Mesenchymal stem cell (in vitro differentiated cells and primary cell): Measurements from ENCODE around the gene OR2H2.

Experiments used
- DNase-seq: peaks from one replicate; pipeline ENCODE4 v3.0.0-alpha.2; 2013
- H2AFZ ChIP-seq: one replicate; pipeline ENCODE4 v1.6.1; 2013; ENCODE audit warnings: low read depth, mild to moderate bottlenecking, control low read depth, inconsistent platforms, low read length, moderate library complexity
- H2AK5ac ChIP-seq: 2 replicates; pipeline ENCODE4 v1.6.1; 2013; ENCODE audit warnings: low read length, moderate library complexity, mild to moderate bottlenecking, inconsistent platforms; ENCODE audit not compliant: severe bottlenecking
- H2BK120ac ChIP-seq: one replicate; pipeline ENCODE4 v1.6.1; 2013; ENCODE audit warnings: low read depth, mild to moderate bottlenecking, inconsistent platforms, low read length, moderate library complexity
- H2BK12ac ChIP-seq, 2 experiments: one replicate each; pipeline ENCODE4 v1.6.1; 2013; ENCODE audit warnings: inconsistent platforms in 2 of 2, low read length in 2 of 2, mild to moderate bottlenecking in 2 of 2, moderate library complexity in 2 of 2, control low read depth in 1 of 2
- H2BK15ac ChIP-seq: one replicate; pipeline ENCODE4 v1.6.1; 2013; ENCODE audit warnings: mild to moderate bottlenecking, low read depth, inconsistent platforms; ENCODE audit not compliant: poor library complexity, severe bottlenecking
- H2BK5ac ChIP-seq: 2 replicates; pipeline ENCODE4 v1.6.1; 2013; ENCODE audit warnings: low read depth, mild to moderate bottlenecking, low read length, control low read depth, inconsistent platforms; ENCODE audit not compliant: poor library complexity, severe bottlenecking
- H3K14ac ChIP-seq, 2 experiments: one replicate each; pipeline ENCODE4 v1.6.1; 2013; ENCODE audit warnings: inconsistent platforms in 2 of 2, low read length in 2 of 2, control low read depth in 1 of 2, mild to moderate bottlenecking in 1 of 2, moderate library complexity in 1 of 2
- H3K18ac ChIP-seq, 2 experiments: one replicate each; pipeline ENCODE4 v1.6.1; 2013; ENCODE audit warnings: inconsistent platforms in 2 of 2, low read length in 2 of 2, control low read depth in 1 of 2, low read depth in 1 of 2, mild to moderate bottlenecking in 1 of 2
- H3K23ac ChIP-seq, 2 experiments: one replicate each; pipeline ENCODE4 v1.6.1; 2013; ENCODE audit warnings: inconsistent platforms in 2 of 2, low read length in 2 of 2, mild to moderate bottlenecking in 2 of 2, moderate library complexity in 2 of 2, control low read depth in 1 of 2
- H3K27ac ChIP-seq: 2 replicates; pipeline ENCODE4 v1.5.1; 2013; ENCODE audit warnings: mild to moderate bottlenecking, moderate library complexity, low read length, control low read depth, inconsistent platforms; ENCODE audit not compliant: poor library complexity, severe bottlenecking
- H3K27me3 ChIP-seq, 2 experiments: 2 replicates each; pipeline versions ENCODE4 v1.6.1 to v1.7.0; 2013; ENCODE audit warnings: low read length in 2 of 2, mild to moderate bottlenecking in 2 of 2, moderate library complexity in 2 of 2, control low read depth in 1 of 2, inconsistent platforms in 1 of 2; ENCODE audit not compliant: control insufficient read depth in 1 of 2, insufficient read depth in 1 of 2
- H3K36me3 ChIP-seq, 2 experiments: 2 replicates each; pipeline versions ENCODE4 v1.6.1 to v1.7.0; 2013; ENCODE audit warnings: low read length in 2 of 2, control low read depth in 1 of 2, inconsistent platforms in 1 of 2, low read depth in 1 of 2, mild to moderate bottlenecking in 1 of 2; ENCODE audit not compliant: insufficient read depth in 2 of 2, control insufficient read depth in 1 of 2
- H3K4ac ChIP-seq, 2 experiments: one replicate each; pipeline ENCODE4 v1.6.1; 2013; ENCODE audit warnings: inconsistent platforms in 2 of 2, low read length in 2 of 2, mild to moderate bottlenecking in 2 of 2, moderate library complexity in 2 of 2, control low read depth in 1 of 2, low read depth in 1 of 2
- H3K4me1 ChIP-seq: 2 replicates; pipeline ENCODE4 v1.6.1; 2013; ENCODE audit warnings: low read depth, low read length, control low read depth; ENCODE audit not compliant: control insufficient read depth, insufficient read depth
- H3K4me2 ChIP-seq: 2 replicates; pipeline ENCODE4 v1.6.1; 2013; ENCODE audit warnings: low read length, mild to moderate bottlenecking, inconsistent platforms; ENCODE audit not compliant: poor library complexity, severe bottlenecking
- H3K4me3 ChIP-seq, 2 experiments: 2 replicates each; pipeline versions ENCODE4 v1.5.1 to v1.7.0; 2013; ENCODE audit warnings: low read length in 2 of 2, mild to moderate bottlenecking in 2 of 2, control low read depth in 1 of 2, low read depth in 1 of 2; ENCODE audit not compliant: insufficient read depth in 1 of 2
- H3K79me1 ChIP-seq: replicated peaks from 2 replicates; pipeline ENCODE4 v1.6.1; 2013; ENCODE audit warnings: mild to moderate bottlenecking, control low read depth, low read length, inconsistent platforms; ENCODE audit not compliant: poor library complexity, severe bottlenecking
- H3K9ac ChIP-seq: 2 replicates; pipeline ENCODE4 v1.7.0; 2013; ENCODE audit warnings: mild to moderate bottlenecking, low read length, moderate library complexity
- H3K9me3 ChIP-seq: 2 replicates; pipeline ENCODE4 v1.7.0; 2013; ENCODE audit warnings: mild to moderate bottlenecking, low read length; ENCODE audit not compliant: control insufficient read depth
- H4K8ac ChIP-seq: one replicate; pipeline ENCODE4 v1.6.1; 2013; ENCODE audit warnings: inconsistent platforms, mild to moderate bottlenecking, low read length, moderate library complexity
- H4K91ac ChIP-seq: one replicate; pipeline ENCODE4 v1.6.1; 2013; ENCODE audit warnings: mild to moderate bottlenecking, low read length, inconsistent platforms
- WGBS: methylation state at CpG from one replicate; pipeline ENCODE4 v1.1.7; 2013; ENCODE audit warnings: mixed read lengths; 5-methylcytosine and 5-hydroxymethylcytosine counted together

Gene OR2H2

DNA sequence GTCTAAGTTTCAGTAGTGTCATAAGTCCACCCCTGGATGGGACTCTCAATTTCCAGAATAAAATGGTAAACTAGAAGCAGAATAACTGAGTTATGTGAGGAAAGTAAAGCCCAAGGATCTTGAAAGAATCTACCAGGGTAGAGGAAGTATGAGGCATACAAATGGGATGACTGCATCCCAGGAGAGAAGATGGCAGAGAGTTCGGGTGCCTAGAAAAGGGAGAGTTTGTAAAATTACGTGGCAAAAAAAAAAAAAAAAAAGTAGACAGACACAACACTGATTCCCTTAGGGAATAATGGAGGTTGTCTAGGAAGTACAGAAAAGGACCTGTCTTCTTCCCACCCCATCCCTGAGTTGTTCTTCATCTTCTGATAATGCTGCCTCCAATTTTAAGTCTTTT, 44.6 kb downstream of the OR2H2 start:
- Histone ChIP-seq H3K27me3 (no peaks in the 10 kb centered on the region), H2AK5ac (no peak overlapping the region), H2BK120ac (no peak overlapping the region), H3K4ac (no peak overlapping the region), H3K23ac (no peak overlapping the region), H4K8ac (no peak overlapping the region), H3K9me3 (no peaks in the 10 kb centered on the region), H3K4me1 (peaks cover 36% of the 10 kb centered on the region), H2AFZ (no peak overlapping the region), H3K18ac (no peak overlapping the region), H3K4me3 (no peak overlapping the region), H4K91ac (no peak overlapping the region), H3K79me1 (peaks cover 37% of the 10 kb centered on the region), H3K14ac (no peak overlapping the region), H2BK5ac (no peak overlapping the region), H3K36me3 (peaks cover 0 to 4% of the 10 kb centered on the region in 2 experiments), H2BK12ac (no peak overlapping the region), H2BK15ac (no peak overlapping the region), H3K9ac (peak overlapping the region; percentile 87), H3K4me2 (no peak overlapping the region), H3K27ac (no peak overlapping the region)
- no peak for DNase-seq
- 83% methylated on average over 1 of the region's 2 CpGs for WGBS

GRCh38 chr6:29630315-29630714, 45.4 kb downstream of the OR2H2 start:
- H3K18ac ChIP-seq: no peak overlapping the region
- no peak overlapping the region for H2BK5ac ChIP-seq
- H3K4me3 ChIP-seq: no peak overlapping the region
- no peak overlapping the region for H3K4ac ChIP-seq
- H4K8ac ChIP-seq: no peak overlapping the region
- no peak overlapping the region for H3K9ac ChIP-seq
- 73% methylated on average over 9 of the region's 9 CpGs for WGBS
- peak overlapping the region; percentile 41 for H3K4me2 ChIP-seq
- no peak overlapping the region for H2BK15ac ChIP-seq
- no peak overlapping the region for H4K91ac ChIP-seq
- H2AFZ ChIP-seq: no peak overlapping the region
- no peak overlapping the region for H3K27ac ChIP-seq
- H2BK120ac ChIP-seq: no peak overlapping the region
- H3K23ac ChIP-seq: no peak overlapping the region
- peaks cover 0 to 4% of the 10 kb centered on the region in 2 experiments for H3K36me3 ChIP-seq
- peaks cover 30% of the 10 kb centered on the region for H3K4me1 ChIP-seq
- no peak overlapping the region for H3K14ac ChIP-seq
- H3K79me1 ChIP-seq: peaks cover 30% of the 10 kb centered on the region
- peak overlapping the region; percentile 47 for H2AK5ac ChIP-seq
- H2BK12ac ChIP-seq: no peak overlapping the region
- no peak for DNase-seq
- H3K27me3 ChIP-seq: no peaks in the 10 kb centered on the region
- H3K9me3 ChIP-seq: no peaks in the 10 kb centered on the region

DNA sequence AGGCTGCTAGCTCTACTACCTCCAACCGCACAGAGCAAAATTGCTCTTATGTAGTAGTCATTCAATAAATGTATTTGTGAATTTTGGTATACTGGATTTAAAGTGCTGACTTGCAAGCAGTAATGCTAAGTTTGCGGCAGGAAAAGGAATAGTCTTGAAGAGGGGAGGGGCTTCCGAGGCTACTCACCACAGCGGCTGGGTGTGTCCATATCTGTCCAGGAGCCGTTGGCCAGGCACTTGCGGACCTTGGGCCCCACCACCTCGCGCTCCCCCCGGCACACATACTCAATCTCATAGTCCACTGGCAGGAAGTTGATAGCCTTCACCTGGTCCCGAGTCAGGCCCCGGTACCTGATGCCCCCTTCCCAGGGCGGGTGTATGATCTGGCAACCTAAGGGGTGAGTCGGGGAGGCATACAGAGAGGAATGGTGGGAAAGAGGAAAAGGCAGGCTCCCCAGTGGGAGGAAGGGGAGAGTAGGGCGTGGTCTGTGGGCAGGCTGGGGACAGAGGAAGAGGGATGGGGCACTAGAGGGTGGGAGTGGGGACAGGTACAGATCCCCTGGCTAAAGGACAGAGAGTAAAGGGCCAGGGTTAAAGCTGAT, 46.4 kb downstream of the OR2H2 start:
- Histone ChIP-seq H3K27ac (peak overlapping the region; percentile 27), H2AFZ (no peak overlapping the region), H3K9me3 (no peaks in the 10 kb centered on the region), H3K23ac (no peak overlapping the region), H2BK5ac (no peak overlapping the region), H3K4ac (no peak overlapping the region), H3K14ac (no peak overlapping the region), H2BK12ac (no peak overlapping the region), H3K4me1 (peaks cover 27% of the 10 kb centered on the region), H3K27me3 (no peaks in the 10 kb centered on the region), H4K8ac (no peak overlapping the region), H3K4me2 (peak overlapping the region; percentile 71), H3K36me3 (peaks cover 0 to 4% of the 10 kb centered on the region in 2 experiments), H2BK15ac (no peak overlapping the region), H4K91ac (peak overlapping the region; percentile 45), H3K18ac (peak overlapping the region in 1 of 2 experiments; percentile 67), H3K4me3 (peak overlapping the region; percentile 49 to 89), H3K9ac (no peak overlapping the region), H3K79me1 (peaks cover 28% of the 10 kb centered on the region), H2AK5ac (no peak overlapping the region), H2BK120ac (no peak overlapping the region)
- WGBS: 16% methylated on average over 13 of the region's 14 CpGs
- DNase-seq: peak; percentile 58

GRCh38 chr6:29631860-29632731, 47.2 kb downstream of the OR2H2 start:
- 5% methylated on average over 19 of the region's 53 CpGs for WGBS
- DNase-seq: peak; percentile 74
- peak overlapping the region in 1 of 2 experiments; percentile 92 for H3K23ac ChIP-seq

More at GRCh38 chr6:29631860-29632731, 47.2 kb downstream of the OR2H2 start:
- Histone ChIP-seq H3K14ac (peak overlapping the region in 1 of 2 experiments; percentile 73), H3K27me3 (no peaks in the 10 kb centered on the region), H3K9ac (peak overlapping the region; percentile 78), H4K8ac (peak overlapping the region; percentile 63), H3K4me1 (peaks cover 24% of the 10 kb centered on the region), H3K4me3 (peak overlapping the region; percentile 79 to 89), H3K36me3 (peaks cover 0 to 4% of the 10 kb centered on the region in 2 experiments), H3K9me3 (no peaks in the 10 kb centered on the region), H4K91ac (peak overlapping the region; percentile 59), H3K79me1 (peaks cover 22% of the 10 kb centered on the region), H3K27ac (peak overlapping the region; percentile 6), H2BK5ac (no peak overlapping the region), H2BK15ac (peak overlapping the region; percentile 68), H2BK120ac (peak overlapping the region; percentile 24), H3K4ac (peak overlapping the region in 1 of 2 experiments; percentile 71), H2AK5ac (no peak overlapping the region), H3K18ac (peak overlapping the region; percentile 66 to 78), H2BK12ac (peak overlapping the region; percentile 32 to 57), H3K4me2 (peak overlapping the region; percentile 94), H2AFZ (peak overlapping the region; percentile 42)
